T-helper 2 cell treated with Interferon-gamma antibody and Interleukin-4, amounts not matched to agents 5 μg/mL and 100 μg/mL, for 36 hours (primary cell): ENCODE measurements around the gene CACNG1.

ENCODE experiments used
- DNase-seq: peaks from one replicate; pipeline ENCODE4 v3.0.0; 2021; ENCODE audit warnings: low spot score
- H3K27ac Mint-ChIP-seq: one replicate; pipeline ENCODE4 v1.8.0; 2021; ENCODE audit warnings: mild to moderate bottlenecking, mixed read lengths
- H3K27me3 Mint-ChIP-seq: one replicate; pipeline ENCODE4 v1.8.0; 2021; ENCODE audit warnings: low read depth, mixed read lengths
- H3K36me3 Mint-ChIP-seq: one replicate; pipeline ENCODE4 v1.8.0; 2021; ENCODE audit warnings: low read depth, mixed read lengths
- H3K4me1 Mint-ChIP-seq: one replicate; pipeline ENCODE4 v1.8.0; 2021; ENCODE audit warnings: low read depth, mixed read lengths
- H3K4me3 Mint-ChIP-seq: one replicate; pipeline ENCODE4 v1.8.0; 2022; ENCODE audit warnings: mild to moderate bottlenecking, moderate library complexity, mixed read lengths
- H3K9me3 Mint-ChIP-seq: one replicate; pipeline ENCODE4 v1.8.0; 2021; ENCODE audit warnings: mixed read lengths

CACNG1 gene

DNA sequence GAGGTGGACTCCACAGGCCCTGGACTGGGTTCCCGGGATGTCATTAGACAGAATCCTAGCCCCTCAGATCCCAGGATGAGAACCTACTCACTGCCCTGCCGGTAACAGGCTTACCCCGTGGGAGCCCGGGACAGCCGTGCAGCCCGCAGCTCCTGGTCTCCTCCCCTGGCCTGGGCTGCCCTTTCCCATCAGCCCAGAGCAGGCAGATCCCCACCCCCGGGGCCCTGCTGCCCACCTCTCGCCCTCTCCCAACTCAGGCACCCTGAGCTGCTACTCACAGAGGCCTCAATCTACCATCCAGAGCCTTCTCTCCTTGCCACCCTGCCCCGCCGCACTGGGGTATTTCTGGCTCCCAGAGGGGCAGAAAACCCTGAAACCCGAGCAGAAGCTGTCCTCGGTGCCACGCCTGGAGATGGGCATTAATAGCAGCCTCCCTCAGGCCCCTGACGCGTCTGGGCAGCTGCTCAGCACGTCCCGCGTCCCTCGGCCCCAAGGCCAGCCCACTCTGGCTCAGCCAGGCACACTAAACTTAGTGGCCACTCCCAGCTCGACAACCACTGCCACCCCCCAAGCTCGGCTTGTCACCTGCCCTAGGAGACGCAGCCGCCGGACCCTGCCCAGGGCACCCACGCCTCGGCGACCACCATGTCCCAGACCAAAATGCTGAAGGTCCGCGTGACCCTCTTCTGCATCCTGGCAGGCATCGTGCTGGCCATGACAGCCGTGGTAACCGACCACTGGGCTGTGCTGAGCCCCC is at the start of gene CACNG1:
Gene CACNG1, plus strand, starts transcription at position 539 of the 757 bp plus-strand sequence. Its CDS starts 107 bp downstream, at position 646.
- Mint-ChIP-seq H3K27me3 (peaks cover 3% of the 10 kb centered on the region), H3K9me3 (peaks cover 15% of the 10 kb centered on the region), H3K4me1 (no peaks in the 10 kb centered on the region), H3K36me3 (no peaks in the 10 kb centered on the region), H3K27ac (no peak within 1 kb of the TSS), H3K4me3 (no peak within 1 kb of the TSS)
- no peak for DNase-seq

- no peak for DNase-seq
These were observed 49.3 kb upstream of the CACNG1 start for GRCh38 chr17:66994930-66995535.

GRCh38 chr17:66995944-66996343 is 48.4 kb upstream of the CACNG1 start:
- DNase-seq = no peak
- Mint-ChIP-seq H3K4me1 (no peaks in the 10 kb centered on the region), H3K36me3 (no peaks in the 10 kb centered on the region), H3K27ac (no peak overlapping the region), H3K27me3 (peaks cover 4% of the 10 kb centered on the region), H3K4me3 (no peak overlapping the region), H3K9me3 (no peaks in the 10 kb centered on the region)

More at GRCh38 chr17:66994930-66995535, 49.3 kb upstream of the CACNG1 start:
- H3K36me3 Mint-ChIP-seq = no peaks in the 10 kb centered on the region
- no peaks in the 10 kb centered on the region for H3K9me3 Mint-ChIP-seq
- H3K27me3 Mint-ChIP-seq = peaks cover 7% of the 10 kb centered on the region
- no peaks in the 10 kb centered on the region for H3K4me1 Mint-ChIP-seq
- no peak overlapping the region for H3K27ac Mint-ChIP-seq
- H3K4me3 Mint-ChIP-seq = no peak overlapping the region

GRCh38 chr17:66996926-66997325 is 47.4 kb upstream of the CACNG1 start:
- Mint-ChIP-seq H3K36me3 (no peaks in the 10 kb centered on the region), H3K4me1 (no peaks in the 10 kb centered on the region), H3K27ac (no peak overlapping the region), H3K9me3 (no peaks in the 10 kb centered on the region), H3K4me3 (no peak overlapping the region), H3K27me3 (peaks cover 4% of the 10 kb centered on the region)
- no peak for DNase-seq

DNA sequence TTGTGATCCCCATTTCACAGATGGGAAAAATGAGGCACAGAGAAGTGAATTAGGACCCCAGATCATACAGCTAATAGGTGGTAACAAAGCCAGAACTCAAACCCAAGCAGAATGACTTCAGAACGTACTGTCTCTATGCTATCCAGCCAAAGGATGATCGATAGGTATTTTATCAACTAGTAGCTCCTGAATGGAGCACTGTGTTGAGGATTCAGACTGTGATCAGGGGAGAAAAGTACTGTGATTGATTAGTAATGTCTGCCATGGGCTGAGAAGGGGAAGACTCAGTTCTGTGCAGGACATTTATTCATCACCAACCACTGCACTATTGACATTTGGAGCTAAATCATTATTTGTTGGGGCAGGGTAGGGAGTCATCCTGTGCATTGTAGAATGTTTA is 41.1 kb upstream of the CACNG1 start:
- H3K27me3 Mint-ChIP-seq = peaks cover 6% of the 10 kb centered on the region
- H3K36me3 Mint-ChIP-seq = no peaks in the 10 kb centered on the region
- no peak for DNase-seq
- H3K4me3 Mint-ChIP-seq = no peak overlapping the region
- H3K27ac Mint-ChIP-seq = no peak overlapping the region
- no peaks in the 10 kb centered on the region for H3K4me1 Mint-ChIP-seq
- H3K9me3 Mint-ChIP-seq = no peaks in the 10 kb centered on the region

GRCh38 chr17:67004181-67004580 is 40.2 kb upstream of the CACNG1 start:
- DNase-seq = no peak
- Mint-ChIP-seq H3K27me3 (peaks cover 6% of the 10 kb centered on the region), H3K27ac (no peak overlapping the region), H3K4me1 (no peaks in the 10 kb centered on the region), H3K4me3 (no peak overlapping the region), H3K9me3 (no peaks in the 10 kb centered on the region), H3K36me3 (no peaks in the 10 kb centered on the region)

GRCh38 chr17:67007266-67007665 is 37.1 kb upstream of the CACNG1 start:
- H3K36me3 Mint-ChIP-seq = no peaks in the 10 kb centered on the region
- H3K4me1 Mint-ChIP-seq = no peaks in the 10 kb centered on the region
- H3K4me3 Mint-ChIP-seq = no peak overlapping the region
- H3K27ac Mint-ChIP-seq = no peak overlapping the region
- no peak for DNase-seq
- H3K9me3 Mint-ChIP-seq = no peaks in the 10 kb centered on the region
- peaks cover 8% of the 10 kb centered on the region for H3K27me3 Mint-ChIP-seq

GRCh38 chr17:67008101-67008500 is 36.3 kb upstream of the CACNG1 start:
- no peaks in the 10 kb centered on the region for H3K9me3 Mint-ChIP-seq
- no peak overlapping the region for H3K4me3 Mint-ChIP-seq
- no peaks in the 10 kb centered on the region for H3K36me3 Mint-ChIP-seq
- peaks cover 4% of the 10 kb centered on the region for H3K27me3 Mint-ChIP-seq
- H3K4me1 Mint-ChIP-seq = no peaks in the 10 kb centered on the region
- no peak overlapping the region for H3K27ac Mint-ChIP-seq
- DNase-seq = no peak

GRCh38 chr17:67011527-67012175 is 32.7 kb upstream of the CACNG1 start:
- DNase-seq = no peak
- H3K27ac Mint-ChIP-seq = no peak overlapping the region
- no peak overlapping the region for H3K4me3 Mint-ChIP-seq
- no peaks in the 10 kb centered on the region for H3K9me3 Mint-ChIP-seq
- no peaks in the 10 kb centered on the region for H3K4me1 Mint-ChIP-seq
- H3K27me3 Mint-ChIP-seq = peaks cover 2% of the 10 kb centered on the region
- no peaks in the 10 kb centered on the region for H3K36me3 Mint-ChIP-seq

GRCh38 chr17:67013891-67014290 is 30.5 kb upstream of the CACNG1 start:
- Mint-ChIP-seq H3K4me3 (no peak overlapping the region), H3K9me3 (no peaks in the 10 kb centered on the region), H3K36me3 (no peaks in the 10 kb centered on the region), H3K4me1 (no peaks in the 10 kb centered on the region), H3K27me3 (peaks cover 2% of the 10 kb centered on the region), H3K27ac (no peak overlapping the region)
- no peak for DNase-seq

DNA sequence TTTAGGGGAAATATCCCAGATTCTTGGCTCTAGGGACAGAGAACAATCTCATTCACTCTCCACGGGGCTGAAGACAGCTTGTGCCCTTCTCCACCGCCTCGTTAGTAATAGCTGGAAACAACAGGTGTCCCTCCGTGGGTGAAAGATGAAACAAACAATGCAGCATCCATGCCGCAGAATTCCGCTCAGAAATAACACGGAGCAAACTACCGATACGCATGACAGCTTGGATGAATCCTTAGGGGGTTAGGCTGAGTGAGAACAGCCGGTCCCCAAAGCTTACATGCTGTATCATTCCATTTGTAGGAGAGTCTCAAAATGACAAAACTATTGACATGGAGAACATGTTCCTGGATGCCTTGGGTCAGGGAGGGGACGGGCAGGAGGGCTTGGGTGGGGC is 29.4 kb upstream of the CACNG1 start:
- no peak for DNase-seq
- Mint-ChIP-seq H3K9me3 (no peaks in the 10 kb centered on the region), H3K4me1 (no peaks in the 10 kb centered on the region), H3K36me3 (no peaks in the 10 kb centered on the region), H3K27me3 (peaks cover 2% of the 10 kb centered on the region), H3K27ac (no peak overlapping the region), H3K4me3 (no peak overlapping the region)

DNA sequence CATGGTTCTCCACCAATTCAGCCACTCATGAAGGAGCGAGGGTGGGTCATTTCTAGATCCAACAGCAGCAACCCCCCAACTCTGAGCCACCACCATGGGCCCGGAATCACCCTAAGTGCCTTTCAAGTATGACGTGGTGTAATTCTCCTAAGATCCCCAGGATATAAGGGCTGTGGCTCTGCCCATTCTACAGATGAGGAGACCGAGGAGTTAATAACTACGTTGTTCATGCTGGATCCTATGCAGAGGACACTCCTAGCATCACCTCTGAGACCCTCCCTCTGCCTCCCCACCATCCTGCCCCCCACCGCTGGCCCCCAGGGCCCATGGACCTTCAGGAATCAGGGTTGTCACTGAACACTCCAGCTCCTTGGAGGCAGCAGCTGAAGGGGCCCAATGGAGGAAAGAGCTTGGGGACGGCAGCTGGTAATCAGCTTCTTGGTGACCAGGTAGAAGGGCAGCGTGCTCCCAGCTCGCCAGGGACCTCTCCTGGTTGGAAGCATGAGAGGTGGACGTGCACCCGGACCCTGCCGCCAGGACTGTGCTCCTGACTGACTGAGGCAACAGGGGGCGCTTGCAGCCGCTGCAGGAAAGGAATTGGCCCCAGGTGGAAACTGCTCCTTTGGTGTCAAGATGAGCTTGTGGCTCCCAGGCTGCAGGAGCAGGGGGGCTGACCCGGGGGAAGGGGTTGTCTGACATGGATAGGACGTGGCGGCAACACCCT is 28.2 kb upstream of the CACNG1 start:
- no peaks in the 10 kb centered on the region for H3K36me3 Mint-ChIP-seq
- no peak overlapping the region for H3K4me3 Mint-ChIP-seq
- no peak for DNase-seq
- no peaks in the 10 kb centered on the region for H3K27me3 Mint-ChIP-seq
- no peaks in the 10 kb centered on the region for H3K4me1 Mint-ChIP-seq
- H3K27ac Mint-ChIP-seq = no peak overlapping the region
- no peaks in the 10 kb centered on the region for H3K9me3 Mint-ChIP-seq

- Mint-ChIP-seq H3K4me3 (no peak overlapping the region), H3K4me1 (no peaks in the 10 kb centered on the region), H3K9me3 (no peaks in the 10 kb centered on the region), H3K36me3 (no peaks in the 10 kb centered on the region), H3K27ac (no peak overlapping the region), H3K27me3 (no peaks in the 10 kb centered on the region)
- DNase-seq = no peak
These were observed 26.4 kb upstream of the CACNG1 start for GRCh38 chr17:67017910-67018309.
